Stimulated activated CD4-positive, alpha-beta T cell treated with anti-CD3 and anti-CD28 coated beads, Interleukin-1b, Interleukin-23, amount 100 ng/mL, for 4 hours (primary cell): ENCODE data around the gene PGPEP1.

ENCODE experiments used
- DNase-seq, 2 donors: peaks; one replicate each; pipeline ENCODE4 v3.0.0-alpha.2; 2020; ENCODE audit warnings: low read depth in 2 of 2

The PGPEP1 gene

GRCh38 chr19:18340190-18340989, at the start of gene PGPEP1:
PGPEP1 (plus strand) TSS chr19:18340598; CDS start chr19:18340682, 84 bp downstream.
- peak; percentile 47 to 65 for DNase-seq

GRCh38 chr19:18291019-18291524, 49.3 kb upstream of the PGPEP1 start:
- DNase-seq: no peak

- peak; percentile 65 to 69 for DNase-seq
Observed at GRCh38 chr19:18291590-18292461, 48.6 kb upstream of the PGPEP1 start.

GRCh38 chr19:18292462-18292809, 48.0 kb upstream of the PGPEP1 start:
- no peak for DNase-seq

GRCh38 chr19:18292810-18293641, 47.4 kb upstream of the PGPEP1 start:
- no peak for DNase-seq

GRCh38 chr19:18293642-18294466, 46.5 kb upstream of the PGPEP1 start:
- DNase-seq: no peak

GRCh38 chr19:18294467-18294864, 45.9 kb upstream of the PGPEP1 start:
- DNase-seq: peak; percentile 88 to 90

- no peak for DNase-seq
Observed at GRCh38 chr19:18295034-18295451, 45.4 kb upstream of the PGPEP1 start.

GRCh38 chr19:18297308-18297707, 43.1 kb upstream of the PGPEP1 start:
- DNase-seq: no peak

- DNase-seq: no peak
Observed at GRCh38 chr19:18298601-18299000, 41.8 kb upstream of the PGPEP1 start.

GRCh38 chr19:18299654-18300053, 40.7 kb upstream of the PGPEP1 start:
- DNase-seq: no peak

- no peak for DNase-seq
Observed at GRCh38 chr19:18300930-18301717, 39.3 kb upstream of the PGPEP1 start.

- no peak for DNase-seq
Observed at GRCh38 chr19:18301718-18302111, 38.7 kb upstream of the PGPEP1 start.

GRCh38 chr19:18304208-18304457, 36.3 kb upstream of the PGPEP1 start:
- DNase-seq: no peak

- peak; percentile 76 to 79 for DNase-seq
Observed at GRCh38 chr19:18304458-18305310, 35.7 kb upstream of the PGPEP1 start.

- no peak for DNase-seq
Observed at GRCh38 chr19:18306209-18306887, 34.0 kb upstream of the PGPEP1 start.

GRCh38 chr19:18306888-18307260, 33.5 kb upstream of the PGPEP1 start:
- no peak for DNase-seq

- DNase-seq: no peak
Observed at GRCh38 chr19:18307271-18307681, 33.1 kb upstream of the PGPEP1 start.
